ENCODE measurements around the gene PCSK6.

DNA sequence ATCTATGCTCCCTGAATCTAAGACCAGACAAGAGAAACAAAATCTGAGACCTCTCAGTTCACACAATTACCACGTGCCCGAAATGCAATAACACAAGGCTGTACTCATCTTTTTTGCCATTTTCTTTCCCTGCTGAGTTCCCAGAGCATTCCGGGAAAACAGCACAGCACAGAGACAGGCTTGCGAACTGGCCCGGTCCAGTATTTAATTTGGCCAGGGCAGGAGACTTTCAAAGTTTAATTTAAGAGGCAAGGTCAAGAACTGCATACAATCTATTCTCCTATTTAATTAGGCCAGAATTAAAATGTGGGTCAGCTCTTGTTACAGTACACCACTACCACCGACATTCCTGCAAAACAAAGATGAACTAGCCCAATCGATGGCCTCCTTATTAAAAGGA is 107.0 kb downstream of the PCSK6 start:
- TF ChIP-seq, protein P1, sequence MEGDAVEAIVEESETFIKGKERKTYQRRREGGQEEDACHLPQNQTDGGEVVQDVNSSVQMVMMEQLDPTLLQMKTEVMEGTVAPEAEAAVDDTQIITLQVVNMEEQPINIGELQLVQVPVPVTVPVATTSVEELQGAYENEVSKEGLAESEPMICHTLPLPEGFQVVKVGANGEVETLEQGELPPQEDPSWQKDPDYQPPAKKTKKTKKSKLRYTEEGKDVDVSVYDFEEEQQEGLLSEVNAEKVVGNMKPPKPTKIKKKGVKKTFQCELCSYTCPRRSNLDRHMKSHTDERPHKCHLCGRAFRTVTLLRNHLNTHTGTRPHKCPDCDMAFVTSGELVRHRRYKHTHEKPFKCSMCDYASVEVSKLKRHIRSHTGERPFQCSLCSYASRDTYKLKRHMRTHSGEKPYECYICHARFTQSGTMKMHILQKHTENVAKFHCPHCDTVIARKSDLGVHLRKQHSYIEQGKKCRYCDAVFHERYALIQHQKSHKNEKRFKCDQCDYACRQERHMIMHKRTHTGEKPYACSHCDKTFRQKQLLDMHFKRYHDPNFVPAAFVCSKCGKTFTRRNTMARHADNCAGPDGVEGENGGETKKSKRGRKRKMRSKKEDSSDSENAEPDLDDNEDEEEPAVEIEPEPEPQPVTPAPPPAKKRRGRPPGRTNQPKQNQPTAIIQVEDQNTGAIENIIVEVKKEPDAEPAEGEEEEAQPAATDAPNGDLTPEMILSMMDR (IDR thresholded peaks at IDR 0.05) = no peak
- TF ChIP-seq ZBTB21 (CRISPR knock-in tag; IDR thresholded peaks at IDR 0.05; ENCODE audit: borderline replicate concordance) (no peak), JUN (CRISPR knock-in tag; IDR thresholded peaks at IDR 0.05) (no peak), ZNF121 (CRISPR knock-in tag; IDR thresholded peaks at IDR 0.05) (no peak), ZNF219 (CRISPR knock-in tag; IDR thresholded peaks at IDR 0.05; ENCODE audit: borderline replicate concordance) (no peak), NR2C2 (CRISPR knock-in tag; IDR thresholded peaks at IDR 0.05) (no peak), FOXP1 (CRISPR knock-in tag; IDR thresholded peaks at IDR 0.05; ENCODE audit: borderline replicate concordance) (no peak), TEAD1 (CRISPR knock-in tag; IDR thresholded peaks at IDR 0.05) (no peak)
- TF ChIP-seq, protein P2, sequence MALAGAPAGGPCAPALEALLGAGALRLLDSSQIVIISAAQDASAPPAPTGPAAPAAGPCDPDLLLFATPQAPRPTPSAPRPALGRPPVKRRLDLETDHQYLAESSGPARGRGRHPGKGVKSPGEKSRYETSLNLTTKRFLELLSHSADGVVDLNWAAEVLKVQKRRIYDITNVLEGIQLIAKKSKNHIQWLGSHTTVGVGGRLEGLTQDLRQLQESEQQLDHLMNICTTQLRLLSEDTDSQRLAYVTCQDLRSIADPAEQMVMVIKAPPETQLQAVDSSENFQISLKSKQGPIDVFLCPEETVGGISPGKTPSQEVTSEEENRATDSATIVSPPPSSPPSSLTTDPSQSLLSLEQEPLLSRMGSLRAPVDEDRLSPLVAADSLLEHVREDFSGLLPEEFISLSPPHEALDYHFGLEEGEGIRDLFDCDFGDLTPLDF (CRISPR knock-in tag; IDR thresholded peaks at IDR 0.05) = no peak
- TF ChIP-seq, protein P3, sequence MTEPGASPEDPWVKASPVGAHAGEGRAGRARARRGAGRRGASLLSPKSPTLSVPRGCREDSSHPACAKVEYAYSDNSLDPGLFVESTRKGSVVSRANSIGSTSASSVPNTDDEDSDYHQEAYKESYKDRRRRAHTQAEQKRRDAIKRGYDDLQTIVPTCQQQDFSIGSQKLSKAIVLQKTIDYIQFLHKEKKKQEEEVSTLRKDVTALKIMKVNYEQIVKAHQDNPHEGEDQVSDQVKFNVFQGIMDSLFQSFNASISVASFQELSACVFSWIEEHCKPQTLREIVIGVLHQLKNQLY (CRISPR knock-in tag; IDR thresholded peaks at IDR 0.05) = no peak
- TF ChIP-seq, protein P4, sequence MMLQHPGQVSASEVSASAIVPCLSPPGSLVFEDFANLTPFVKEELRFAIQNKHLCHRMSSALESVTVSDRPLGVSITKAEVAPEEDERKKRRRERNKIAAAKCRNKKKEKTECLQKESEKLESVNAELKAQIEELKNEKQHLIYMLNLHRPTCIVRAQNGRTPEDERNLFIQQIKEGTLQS (CRISPR knock-in tag; conservative IDR thresholded peaks at IDR 0.05) = no peak
